ENCODE measurements around the gene ULK4.
"Not testable (repeated sequence)": the region's sequence is repeated elsewhere in the genome, so short reads cannot be mapped to it uniquely, and the experiment has no call there.

Gene ULK4

GRCh38 chr3:41661796-41662195, 300.1 kb downstream of the ULK4 start:
- H3K36me3 Mint-ChIP-seq (ENCODE audit: low read depth): no peaks in the 10 kb centered on the region
- H3K9me3 Mint-ChIP-seq: peaks cover 13% of the 10 kb centered on the region
- no peak overlapping the region for H3K4me3 Mint-ChIP-seq
- DNase-seq (ENCODE audit: low spot score): no peak
- H3K27me3 Mint-ChIP-seq (ENCODE audit: low read depth): no peaks in the 10 kb centered on the region
- H3K4me1 Mint-ChIP-seq (ENCODE audit: low read depth): no peaks in the 10 kb centered on the region
- H3K27ac Mint-ChIP-seq: no peak overlapping the region

- Mint-ChIP-seq H3K27me3 (ENCODE audit: low read depth) (no peaks in the 10 kb centered on the region), H3K27ac (no peak overlapping the region), H3K4me1 (ENCODE audit: low read depth) (no peaks in the 10 kb centered on the region), H3K4me3 (no peak overlapping the region), H3K9me3 (peaks cover 7% of the 10 kb centered on the region), H3K36me3 (ENCODE audit: low read depth) (no peaks in the 10 kb centered on the region)
- DNase-seq (ENCODE audit: low spot score): no peak
Observed at GRCh38 chr3:41660510-41660909, 301.4 kb downstream of the ULK4 start.

- H3K36me3 Mint-ChIP-seq (ENCODE audit: low read depth): no peaks in the 10 kb centered on the region
- H3K27me3 Mint-ChIP-seq (ENCODE audit: low read depth): no peaks in the 10 kb centered on the region
- DNase-seq (ENCODE audit: low spot score): no peak
- H3K9me3 Mint-ChIP-seq: peaks cover under 1% of the 10 kb centered on the region
- H3K27ac Mint-ChIP-seq: no peak overlapping the region
- H3K4me3 Mint-ChIP-seq: no peak overlapping the region
- no peaks in the 10 kb centered on the region for H3K4me1 Mint-ChIP-seq (ENCODE audit: low read depth)
Observed at GRCh38 chr3:41653571-41654239, 308.2 kb downstream of the ULK4 start.

DNA sequence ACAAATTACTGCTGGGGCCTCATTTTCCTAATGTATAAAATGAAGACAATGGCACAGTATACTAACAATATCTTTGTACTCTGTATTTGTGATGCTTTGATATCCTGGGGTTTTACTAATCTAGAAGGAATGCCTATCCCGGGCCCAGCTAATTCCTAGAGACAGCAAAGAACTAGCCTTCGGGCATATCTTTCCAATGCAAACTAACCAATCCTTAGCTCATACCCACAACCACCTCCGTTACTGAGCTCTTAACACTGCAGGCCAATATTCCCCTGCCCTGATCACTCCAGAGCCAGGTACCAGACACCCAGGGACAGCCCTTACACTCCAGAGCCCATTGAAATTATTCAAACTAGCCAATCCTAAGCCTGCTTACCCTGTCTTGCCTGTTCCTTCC, 309.0 kb downstream of the ULK4 start:
- Mint-ChIP-seq H3K27me3 (ENCODE audit: low read depth) (no peaks in the 10 kb centered on the region), H3K36me3 (ENCODE audit: low read depth) (peaks cover 1% of the 10 kb centered on the region), H3K4me3 (no peak overlapping the region), H3K9me3 (peaks cover 6% of the 10 kb centered on the region), H3K4me1 (ENCODE audit: low read depth) (no peaks in the 10 kb centered on the region), H3K27ac (no peak overlapping the region)
- DNase-seq (ENCODE audit: low spot score): no peak

- no peak for DNase-seq (ENCODE audit: low spot score)
- no peak overlapping the region for H3K4me3 Mint-ChIP-seq
- H3K27ac Mint-ChIP-seq: no peak overlapping the region
- H3K36me3 Mint-ChIP-seq (ENCODE audit: low read depth): peaks cover 1% of the 10 kb centered on the region
- H3K27me3 Mint-ChIP-seq (ENCODE audit: low read depth): no peaks in the 10 kb centered on the region
- no peaks in the 10 kb centered on the region for H3K4me1 Mint-ChIP-seq (ENCODE audit: low read depth)
- peaks cover 6% of the 10 kb centered on the region for H3K9me3 Mint-ChIP-seq
Observed at GRCh38 chr3:41652506-41652905, 309.4 kb downstream of the ULK4 start.

- DNase-seq (ENCODE audit: low spot score): no peak
- H3K27ac Mint-ChIP-seq: no peak overlapping the region
- H3K9me3 Mint-ChIP-seq: peaks cover 6% of the 10 kb centered on the region
- peaks cover 1% of the 10 kb centered on the region for H3K36me3 Mint-ChIP-seq (ENCODE audit: low read depth)
- no peaks in the 10 kb centered on the region for H3K27me3 Mint-ChIP-seq (ENCODE audit: low read depth)
- H3K4me1 Mint-ChIP-seq (ENCODE audit: low read depth): no peaks in the 10 kb centered on the region
- no peak overlapping the region for H3K4me3 Mint-ChIP-seq
Observed at GRCh38 chr3:41651718-41652117, 310.2 kb downstream of the ULK4 start.

- no peak for DNase-seq (ENCODE audit: low spot score)
- H3K27me3 Mint-ChIP-seq (ENCODE audit: low read depth): no peaks in the 10 kb centered on the region
- peaks cover 6% of the 10 kb centered on the region for H3K9me3 Mint-ChIP-seq
- H3K36me3 Mint-ChIP-seq (ENCODE audit: low read depth): peaks cover 1% of the 10 kb centered on the region
- no peaks in the 10 kb centered on the region for H3K4me1 Mint-ChIP-seq (ENCODE audit: low read depth)
- H3K4me3 Mint-ChIP-seq: no peak overlapping the region
- no peak overlapping the region for H3K27ac Mint-ChIP-seq
Observed at GRCh38 chr3:41650406-41650805, 311.5 kb downstream of the ULK4 start.

- Mint-ChIP-seq H3K4me1 (ENCODE audit: low read depth) (no peaks in the 10 kb centered on the region), H3K9me3 (peaks cover 11% of the 10 kb centered on the region), H3K4me3 (no peak overlapping the region), H3K27ac (no peak overlapping the region), H3K27me3 (ENCODE audit: low read depth) (no peaks in the 10 kb centered on the region), H3K36me3 (ENCODE audit: low read depth) (peaks cover 1% of the 10 kb centered on the region)
- DNase-seq (ENCODE audit: low spot score): no peak
Observed at GRCh38 chr3:41649129-41649739, 312.7 kb downstream of the ULK4 start.

GRCh38 chr3:41647730-41648129, 314.2 kb downstream of the ULK4 start:
- H3K4me1 Mint-ChIP-seq (ENCODE audit: low read depth); H3K4me3 Mint-ChIP-seq; DNase-seq (ENCODE audit: low spot score); H3K27me3 Mint-ChIP-seq (ENCODE audit: low read depth); H3K27ac Mint-ChIP-seq; H3K36me3 Mint-ChIP-seq (ENCODE audit: low read depth): not testable (repeated sequence)
- H3K9me3 Mint-ChIP-seq: peaks cover 11% of the 10 kb centered on the region

GRCh38 chr3:41640076-41640475, 321.8 kb downstream of the ULK4 start:
- no peaks in the 10 kb centered on the region for H3K4me1 Mint-ChIP-seq (ENCODE audit: low read depth)
- H3K27ac Mint-ChIP-seq: no peak overlapping the region
- no peaks in the 10 kb centered on the region for H3K27me3 Mint-ChIP-seq (ENCODE audit: low read depth)
- H3K4me3 Mint-ChIP-seq: no peak overlapping the region
- DNase-seq (ENCODE audit: low spot score): no peak
- no peaks in the 10 kb centered on the region for H3K36me3 Mint-ChIP-seq (ENCODE audit: low read depth)
- peaks cover 3% of the 10 kb centered on the region for H3K9me3 Mint-ChIP-seq

DNA sequence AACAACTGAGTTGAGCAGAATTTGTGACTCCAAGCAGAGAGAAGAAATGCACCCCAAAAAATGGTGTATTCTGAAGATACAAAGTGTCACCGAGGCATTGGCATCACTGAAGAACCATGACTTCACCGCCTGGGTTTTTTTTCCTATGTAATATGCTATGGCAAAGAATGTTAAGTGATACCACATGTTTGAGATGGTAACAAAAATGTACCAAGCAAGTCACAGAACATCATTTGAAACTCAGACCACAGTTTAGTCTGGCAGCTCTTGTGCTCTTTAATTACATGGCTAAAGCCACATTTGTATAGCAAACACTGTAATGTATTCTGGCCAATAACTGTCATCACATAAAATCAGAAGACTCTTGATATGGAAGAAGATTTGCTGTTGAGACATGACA, 323.5 kb downstream of the ULK4 start:
- Mint-ChIP-seq H3K27me3 (ENCODE audit: low read depth) (no peaks in the 10 kb centered on the region), H3K27ac (no peak overlapping the region), H3K4me3 (no peak overlapping the region), H3K9me3 (no peaks in the 10 kb centered on the region), H3K36me3 (ENCODE audit: low read depth) (no peaks in the 10 kb centered on the region), H3K4me1 (ENCODE audit: low read depth) (no peaks in the 10 kb centered on the region)
- DNase-seq (ENCODE audit: low spot score): no peak

- H3K27me3 Mint-ChIP-seq (ENCODE audit: low read depth): no peaks in the 10 kb centered on the region
Observed at GRCh38 chr3:41632700-41633099, 329.2 kb downstream of the ULK4 start.

DNA sequence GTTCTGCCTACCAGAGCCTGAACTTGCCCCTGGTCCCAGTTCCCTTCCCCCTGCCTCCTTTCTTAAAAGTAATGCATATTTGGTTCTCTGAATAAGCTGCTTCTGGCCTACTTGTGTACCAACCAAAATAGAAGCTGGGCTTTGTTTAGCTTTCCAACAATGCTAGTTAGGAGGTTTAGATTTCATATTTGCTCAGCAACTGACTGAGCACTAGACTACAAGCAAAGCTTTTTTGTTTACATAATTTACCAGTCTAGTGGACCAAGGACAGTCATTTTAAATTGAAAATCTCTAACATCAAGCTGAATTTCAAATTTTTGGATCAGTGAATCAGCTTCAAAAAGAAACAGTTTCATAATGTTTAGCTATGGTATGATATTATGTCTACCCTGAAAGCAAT, 331.2 kb downstream of the ULK4 start:
- H3K36me3 Mint-ChIP-seq (ENCODE audit: low read depth): no peaks in the 10 kb centered on the region
- no peak overlapping the region for H3K4me3 Mint-ChIP-seq
- no peaks in the 10 kb centered on the region for H3K9me3 Mint-ChIP-seq
- H3K27ac Mint-ChIP-seq: no peak overlapping the region
- no peaks in the 10 kb centered on the region for H3K4me1 Mint-ChIP-seq (ENCODE audit: low read depth)
- H3K27me3 Mint-ChIP-seq (ENCODE audit: low read depth): no peaks in the 10 kb centered on the region
- no peak for DNase-seq (ENCODE audit: low spot score)

More at GRCh38 chr3:41632700-41633099, 329.2 kb downstream of the ULK4 start:
- H3K36me3 Mint-ChIP-seq (ENCODE audit: low read depth): no peaks in the 10 kb centered on the region
- no peak for DNase-seq (ENCODE audit: low spot score)
- H3K9me3 Mint-ChIP-seq: no peaks in the 10 kb centered on the region
- H3K4me3 Mint-ChIP-seq: no peak overlapping the region
- no peaks in the 10 kb centered on the region for H3K4me1 Mint-ChIP-seq (ENCODE audit: low read depth)
- H3K27ac Mint-ChIP-seq: no peak overlapping the region

DNA sequence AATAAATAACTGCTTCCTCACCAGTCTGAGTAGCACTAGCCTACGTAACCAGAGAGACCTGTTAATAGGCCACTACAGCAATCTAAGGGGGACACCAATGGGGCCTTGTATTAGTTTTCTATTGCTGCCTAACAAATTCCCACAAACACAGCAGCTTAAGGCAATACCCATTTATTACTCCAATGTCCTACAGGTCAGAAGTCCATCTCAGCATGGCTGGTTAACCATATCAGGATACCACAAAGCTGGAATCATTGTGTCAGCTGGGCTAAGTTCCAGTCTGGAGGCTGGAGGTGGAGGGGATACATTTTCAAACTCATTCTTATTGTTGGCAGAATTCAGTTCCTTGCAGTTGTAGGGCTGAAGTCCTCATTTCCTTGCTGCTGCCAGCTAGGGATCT, 331.9 kb downstream of the ULK4 start:
- no peaks in the 10 kb centered on the region for H3K36me3 Mint-ChIP-seq (ENCODE audit: low read depth)
- no peak overlapping the region for H3K27ac Mint-ChIP-seq
- H3K9me3 Mint-ChIP-seq: no peaks in the 10 kb centered on the region
- DNase-seq (ENCODE audit: low spot score): no peak
- no peaks in the 10 kb centered on the region for H3K4me1 Mint-ChIP-seq (ENCODE audit: low read depth)
- no peak overlapping the region for H3K4me3 Mint-ChIP-seq
- H3K27me3 Mint-ChIP-seq (ENCODE audit: low read depth): no peaks in the 10 kb centered on the region

GRCh38 chr3:41629072-41629471, 332.8 kb downstream of the ULK4 start:
- no peak for DNase-seq (ENCODE audit: low spot score)
- Mint-ChIP-seq H3K4me3 (no peak overlapping the region), H3K27me3 (ENCODE audit: low read depth) (no peaks in the 10 kb centered on the region), H3K36me3 (ENCODE audit: low read depth) (no peaks in the 10 kb centered on the region), H3K9me3 (no peaks in the 10 kb centered on the region), H3K4me1 (ENCODE audit: low read depth) (no peaks in the 10 kb centered on the region), H3K27ac (no peak overlapping the region)

All from T-helper 2 cell treated with Interferon-gamma antibody and Interleukin-4, amounts not matched to agents 5 μg/mL and 100 μg/mL, for 36 hours (primary cell).